GM12878 (cell line): ENCODE results near the gene RAD51B. TPM values are rescaled to one million over a fixed set of nuclear protein-coding genes. Genes with fewer than 3 reads are reported as not detected.

ENCODE experiments used
- CBX5 ChIP-seq: sonication (generic); IDR thresholded peaks from 2 replicates; pipeline ENCODE4 v1.6.1; 2016; ENCODE audit warnings: low read depth, moderate library complexity, mild to moderate bottlenecking, inconsistent platforms
- GABPA ChIP-seq: IDR thresholded peaks from 2 replicates; pipeline ENCODE4 v1.6.1; 2014; ENCODE audit warnings: antibody characterized with exemption, low read depth, mild to moderate bottlenecking, inconsistent platforms
- MEF2B ChIP-seq: fragments of 450-650 bp; IDR thresholded peaks from 2 replicates; pipeline ENCODE4 v1.6.1; 2018; ENCODE audit warnings: mild to moderate bottlenecking, moderate library complexity; ENCODE audit not compliant: partially characterized antibody, poor library complexity, severe bottlenecking
- SUZ12 ChIP-seq: fragments of 200-600 bp; sonication (generic); IDR thresholded peaks from one replicate; pipeline ENCODE4 v1.6.1; 2018; ENCODE audit warnings: antibody characterized with exemption, mild to moderate bottlenecking; ENCODE audit not compliant: unreplicated experiment
- TCF3 ChIP-seq: IDR thresholded peaks from 2 replicates; pipeline ENCODE4 v1.6.1; 2012; ENCODE audit warnings: low read depth, mild to moderate bottlenecking, low read length, borderline replicate concordance; ENCODE audit not compliant: insufficient read depth
- polyA plus RNA-seq, 11 experiments: library from polyadenylated mRNA; depleted of rRNA in 4 of 11; unstranded in 6 of 11; stranded (reverse) in 5 of 11; fragments of >200 nt; fragmentation: Nextera tagmentation in 4 of 11; fragmentation: Illumina TruSeq in 1 of 11; extraction: Ambion mirVana in 4 of 11; extraction: Trizol in 1 of 11; gene quantifications; 1 replicate in 1 of 11; 2 replicates in 10 of 11; pipeline versions ENCODE4 v1.2.1 to v1.2.3, GENCODE V29; 2011 to 2016; ENCODE audit warnings: inconsistent platforms in 2 of 11, missing spikeins in 2 of 11, low read depth in 1 of 11
- total RNA-seq, 4 experiments: library from RNA; depleted of rRNA in 3 of 4; stranded (reverse); fragments of >200 nt in 3 of 4; fragmentation: Illumina TruSeq in 1 of 4; extraction: Trizol in 1 of 4; gene quantifications; 2 replicates each; pipeline versions ENCODE4 v1.2.1 to v1.2.3, GENCODE V29; 2013 to 2021
- TF ChIP-seq, protein P1 (sequence below): fragments of 450-650 bp; formaldehyde crosslinking; IDR thresholded peaks from 2 replicates; pipeline ENCODE4 v1.4.0; 2022; ENCODE audit warnings: mild to moderate bottlenecking, moderate library complexity
- TF ChIP-seq, protein P2 (sequence below): IDR thresholded peaks from 2 replicates; pipeline ENCODE4 v1.6.1; 2011; ENCODE audit warnings: mild to moderate bottlenecking, low read depth, low read length, moderate library complexity; ENCODE audit not compliant: insufficient replicate concordance

Gene RAD51B
- total and polyA plus RNA-seq, 10 of the 15 experiments (the other 5 are each of a cell fraction or from before 2014, with no cell fraction given) = 9.8 to 26.8 (median 21.3) TPM

DNA sequence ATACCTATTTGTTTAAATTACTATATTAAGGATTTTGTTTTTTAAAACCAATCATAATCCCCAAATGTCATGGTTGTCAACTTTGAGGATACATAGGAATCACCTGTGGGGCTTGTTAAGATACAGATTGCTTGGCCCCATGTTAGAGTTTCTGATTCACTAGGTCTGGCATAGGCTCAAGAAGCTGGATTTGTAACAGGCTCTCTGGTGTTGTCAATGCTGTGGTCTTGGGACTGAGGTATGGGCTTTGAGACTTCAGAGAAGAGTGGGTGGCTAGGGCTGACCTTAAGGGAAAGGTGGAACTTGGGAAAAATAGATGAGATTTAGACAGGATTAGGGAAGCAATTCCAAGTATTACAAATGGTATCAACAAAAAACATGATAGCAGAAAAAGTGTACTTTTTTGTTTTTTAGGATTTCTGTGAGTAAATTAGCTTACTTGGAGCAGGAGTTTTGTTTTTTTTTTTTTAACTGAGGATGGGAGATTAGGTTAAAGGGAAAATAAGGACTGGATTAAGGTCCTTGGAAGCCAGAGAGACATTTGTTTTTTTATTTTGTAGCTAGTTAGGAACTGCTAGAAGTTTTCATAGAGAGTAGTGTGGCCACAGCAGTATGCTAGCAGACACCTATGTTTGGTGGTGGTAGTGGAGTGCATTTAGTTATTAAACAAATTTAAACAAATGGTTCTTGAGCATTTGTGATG is 88.6 kb downstream of the RAD51B start (continued):
- TF ChIP-seq, protein P1, sequence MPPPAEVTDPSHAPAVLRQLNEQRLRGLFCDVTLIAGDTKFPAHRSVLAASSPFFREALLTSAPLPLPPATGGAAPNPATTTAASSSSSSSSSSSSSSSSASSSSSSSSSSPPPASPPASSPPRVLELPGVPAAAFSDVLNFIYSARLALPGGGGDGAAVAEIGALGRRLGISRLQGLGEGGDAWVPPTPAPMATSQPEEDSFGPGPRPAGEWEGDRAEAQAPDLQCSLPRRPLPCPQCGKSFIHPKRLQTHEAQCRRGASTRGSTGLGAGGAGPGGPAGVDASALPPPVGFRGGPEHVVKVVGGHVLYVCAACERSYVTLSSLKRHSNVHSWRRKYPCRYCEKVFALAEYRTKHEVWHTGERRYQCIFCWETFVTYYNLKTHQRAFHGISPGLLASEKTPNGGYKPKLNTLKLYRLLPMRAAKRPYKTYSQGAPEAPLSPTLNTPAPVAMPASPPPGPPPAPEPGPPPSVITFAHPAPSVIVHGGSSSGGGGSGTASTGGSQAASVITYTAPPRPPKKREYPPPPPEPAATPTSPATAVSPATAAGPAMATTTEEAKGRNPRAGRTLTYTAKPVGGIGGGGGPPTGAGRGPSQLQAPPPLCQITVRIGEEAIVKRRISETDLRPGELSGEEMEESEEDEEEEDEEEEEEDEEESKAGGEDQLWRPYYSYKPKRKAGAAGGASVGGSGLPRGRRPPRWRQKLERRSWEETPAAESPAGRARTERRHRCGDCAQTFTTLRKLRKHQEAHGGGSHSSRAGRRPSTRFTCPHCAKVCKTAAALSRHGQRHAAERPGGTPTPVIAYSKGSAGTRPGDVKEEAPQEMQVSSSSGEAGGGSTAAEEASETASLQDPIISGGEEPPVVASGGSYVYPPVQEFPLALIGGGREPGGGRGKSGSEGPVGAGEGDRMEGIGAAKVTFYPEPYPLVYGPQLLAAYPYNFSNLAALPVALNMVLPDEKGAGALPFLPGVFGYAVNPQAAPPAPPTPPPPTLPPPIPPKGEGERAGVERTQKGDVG (CRISPR knock-in tag) = no peak
- no peak for TF ChIP-seq GABPA
- TF ChIP-seq CBX5 = no peak
- TF ChIP-seq, protein P2, sequence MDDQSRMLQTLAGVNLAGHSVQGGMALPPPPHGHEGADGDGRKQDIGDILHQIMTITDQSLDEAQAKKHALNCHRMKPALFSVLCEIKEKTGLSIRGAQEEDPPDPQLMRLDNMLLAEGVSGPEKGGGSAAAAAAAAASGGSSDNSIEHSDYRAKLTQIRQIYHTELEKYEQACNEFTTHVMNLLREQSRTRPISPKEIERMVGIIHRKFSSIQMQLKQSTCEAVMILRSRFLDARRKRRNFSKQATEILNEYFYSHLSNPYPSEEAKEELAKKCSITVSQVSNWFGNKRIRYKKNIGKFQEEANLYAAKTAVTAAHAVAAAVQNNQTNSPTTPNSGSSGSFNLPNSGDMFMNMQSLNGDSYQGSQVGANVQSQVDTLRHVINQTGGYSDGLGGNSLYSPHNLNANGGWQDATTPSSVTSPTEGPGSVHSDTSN = no peak
- TF ChIP-seq SUZ12 = no peak
- no peak for TF ChIP-seq MEF2B
- no peak for TF ChIP-seq TCF3
